ENCODE measurements around the gene PRPF18. TPM values are rescaled to one million over a fixed set of nuclear protein-coding genes. Genes with fewer than 3 reads are reported as not detected.

The PRPF18 gene
- total and polyA plus RNA-seq, 2 of the 4 experiments (the other 2 are of a cell fraction), result 10.0 to 16.9 TPM

DNA sequence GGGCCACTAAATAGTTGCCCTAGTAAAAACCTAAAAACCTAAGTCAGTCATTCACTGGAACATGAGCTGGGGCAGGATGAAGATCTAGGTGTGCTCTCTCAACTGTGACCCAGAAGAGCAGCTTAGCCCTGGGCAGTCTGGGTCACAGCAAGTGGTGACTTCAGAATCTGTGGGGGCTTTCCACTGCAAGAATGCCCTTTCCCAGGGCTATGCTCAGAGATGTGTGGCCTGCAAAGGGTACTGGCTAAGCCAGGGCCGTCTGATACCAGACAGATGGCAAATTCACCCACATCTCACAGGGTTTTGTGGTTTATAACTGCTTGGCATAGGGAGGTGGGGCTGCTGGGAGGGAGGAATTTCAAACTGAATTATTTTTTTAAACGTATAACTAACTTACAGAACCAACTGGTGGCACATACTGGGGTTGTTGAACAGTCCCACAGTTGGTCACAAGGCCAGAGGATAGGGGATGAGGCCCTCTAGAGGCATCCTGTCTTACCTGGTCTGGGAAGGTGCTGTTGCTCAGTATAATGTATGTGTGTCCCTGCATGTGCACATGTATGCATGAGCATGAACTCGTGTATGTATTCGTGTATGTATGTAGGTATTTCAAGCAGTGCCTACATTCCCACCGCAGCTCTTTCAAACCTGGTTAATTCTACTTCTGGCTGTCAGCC is 63.2 kb downstream of the PRPF18 start:
- in situ Hi-C loops (cut with MboI; ENCODE audit: low sequenced_read_pairs), result loop anchor here (25.0 kb wide), 1 partner anchor 437 kb away; no protein-coding TSS in a partner anchor
- Histone ChIP-seq H2BK120ac (ENCODE audit: low read depth, low read length) (no peak overlapping the region), H3K36me3 (ENCODE audit: control insufficient read depth, insufficient read depth, low read length) (peaks cover 70% of the 10 kb centered on the region), H3K18ac (ENCODE audit: low read depth, low read length) (no peak overlapping the region), H3K56ac (ENCODE audit: extremely low read depth, insufficient read depth, low read length) (no peak overlapping the region), H4K8ac (ENCODE audit: low read depth in 2 of 2, low read length in 2 of 2) (no peak overlapping the region), H4K20me1 (ENCODE audit: insufficient read depth, low read length) (peaks cover 9% of the 10 kb centered on the region; the same call in 1 of the 2 replicates), H3K27me3 (ENCODE audit: control insufficient read depth, insufficient read depth, low read length) (no peaks in the 10 kb centered on the region), H4K5ac (ENCODE audit: low read depth, low read length) (no peak overlapping the region), H2BK5ac (ENCODE audit: low read depth, low read length, poor library complexity, severe bottlenecking) (no peak overlapping the region), H2AFZ (replicated peaks; ENCODE audit: low read length, poor library complexity) (no peak overlapping the region), H2AK5ac (ENCODE audit: low read depth, low read length) (no peak overlapping the region), H3K4ac (ENCODE audit: low read depth, low read length) (no peak overlapping the region), H3K4me2 (ENCODE audit: low read depth, low read length) (no peak overlapping the region), H4K91ac (ENCODE audit: insufficient read depth, low read depth, low read length) (no peak overlapping the region), H2BK15ac (ENCODE audit: low read depth, low read length) (no peak overlapping the region), H3K9me3 (ENCODE audit: control insufficient read depth, insufficient read depth, low read length) (no peaks in the 10 kb centered on the region), H3K27ac (ENCODE audit: insufficient read depth, low read length) (no peak overlapping the region), H2BK20ac (ENCODE audit: low read depth, low read length) (no peak overlapping the region), H3K9me1 (ENCODE audit: insufficient read depth, low read length) (no peaks in the 10 kb centered on the region; the same call in 1 of the 2 replicates), H3K23ac (ENCODE audit: low read depth, low read length) (no peak overlapping the region), H2AK9ac (replicated peaks; ENCODE audit: low read depth, low read length, poor library complexity) (no peak overlapping the region), H3K79me1 (ENCODE audit: low read depth in 1 of 2, low read length in 2 of 2) (peaks cover 4 to 34% of the 10 kb centered on the region in 2 experiments; a peak in 3 of 4 replicates), H3K9ac (ENCODE audit: low read depth, low read length) (no peak overlapping the region), H3K4me1 (ENCODE audit: control insufficient read depth, insufficient read depth, low read length) (no peaks in the 10 kb centered on the region), H3K14ac (replicated peaks; ENCODE audit: low read depth, low read length) (no peak overlapping the region), H3K4me3 (ENCODE audit: insufficient read depth, low read depth, low read length) (no peak overlapping the region)
- CTCF ChIA-PET, result no interaction called here
- TF ChIP-seq RAD21 (IDR thresholded peaks at IDR 0.05; ENCODE audit: low read length) (no peak), NFE2L2 (IDR thresholded peaks at IDR 0.05; ENCODE audit: low read depth, low read length) (no peak), CEBPB (IDR thresholded peaks at IDR 0.05; ENCODE audit: low read depth, low read length) (no peak), FOS (IDR thresholded peaks at IDR 0.05; ENCODE audit: low read depth, low read length) (no peak), POLR2A (IDR thresholded peaks at IDR 0.05; ENCODE audit: low read depth, low read length) (no peak), BHLHE40 (IDR thresholded peaks at IDR 0.05; ENCODE audit: low read depth, low read length) (no peak), MAZ (IDR thresholded peaks at IDR 0.05; ENCODE audit: borderline replicate concordance, low read depth, low read length) (no peak), RCOR1 (IDR thresholded peaks at IDR 0.05; ENCODE audit: insufficient replicate concordance, low read length) (no peak), MXI1 (IDR thresholded peaks at IDR 0.05; ENCODE audit: borderline replicate concordance, low read depth, low read length) (no peak), CTCF (conservative IDR thresholded peaks at IDR 0.05; ENCODE audit: low read depth, low read length) (no peak), RFX5 (IDR thresholded peaks at IDR 0.05; ENCODE audit: low read depth, low read length) (no peak), SMC3 (IDR thresholded peaks at IDR 0.05; ENCODE audit: low read depth, low read length) (no peak), MAFK (IDR thresholded peaks at IDR 0.05; ENCODE audit: low read depth, low read length) (no peak), CHD1 (IDR thresholded peaks at IDR 0.05; ENCODE audit: low read depth, low read length) (no peak)
- TF ChIP-seq, protein P1, sequence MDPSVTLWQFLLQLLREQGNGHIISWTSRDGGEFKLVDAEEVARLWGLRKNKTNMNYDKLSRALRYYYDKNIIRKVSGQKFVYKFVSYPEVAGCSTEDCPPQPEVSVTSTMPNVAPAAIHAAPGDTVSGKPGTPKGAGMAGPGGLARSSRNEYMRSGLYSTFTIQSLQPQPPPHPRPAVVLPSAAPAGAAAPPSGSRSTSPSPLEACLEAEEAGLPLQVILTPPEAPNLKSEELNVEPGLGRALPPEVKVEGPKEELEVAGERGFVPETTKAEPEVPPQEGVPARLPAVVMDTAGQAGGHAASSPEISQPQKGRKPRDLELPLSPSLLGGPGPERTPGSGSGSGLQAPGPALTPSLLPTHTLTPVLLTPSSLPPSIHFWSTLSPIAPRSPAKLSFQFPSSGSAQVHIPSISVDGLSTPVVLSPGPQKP (IDR thresholded peaks at IDR 0.05; ENCODE audit: borderline replicate concordance, low read depth, low read length), result no peak
- TF ChIP-seq, protein P2, sequence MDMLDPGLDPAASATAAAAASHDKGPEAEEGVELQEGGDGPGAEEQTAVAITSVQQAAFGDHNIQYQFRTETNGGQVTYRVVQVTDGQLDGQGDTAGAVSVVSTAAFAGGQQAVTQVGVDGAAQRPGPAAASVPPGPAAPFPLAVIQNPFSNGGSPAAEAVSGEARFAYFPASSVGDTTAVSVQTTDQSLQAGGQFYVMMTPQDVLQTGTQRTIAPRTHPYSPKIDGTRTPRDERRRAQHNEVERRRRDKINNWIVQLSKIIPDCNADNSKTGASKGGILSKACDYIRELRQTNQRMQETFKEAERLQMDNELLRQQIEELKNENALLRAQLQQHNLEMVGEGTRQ (IDR thresholded peaks at IDR 0.05; ENCODE audit: low read depth, low read length), result no peak
- intact Hi-C loops (cut with micrococcal nuclease), result no loop called here
- dilution Hi-C loops (cut with HindIII; ENCODE audit: low sequenced_read_pairs, unreplicated experiment), result no loop called here
- POLR2A ChIA-PET (ENCODE audit: unreplicated experiment), result no interaction called here
- BruUV-seq (replicated peaks), result no TSS peak
- ATAC-seq (ENCODE audit: low read depth), result no peak
- no CpG with 5 or more reads among the region's 5 CpGs for WGBS, 2 experiments (ENCODE audit: extremely low coverage in 2 of 2, insufficient read length in 1 of 2)
- DNase-seq, result no peak

Measured in IMR-90 (cell line).